ENCODE results near the gene CAPN10. TPM values are rescaled to one million over a fixed set of nuclear protein-coding genes. Genes with fewer than 3 reads are reported as not detected.

The CAPN10 gene
- total RNA-seq, 1 experiment from 2014 or later = 61.3 TPM

- TF ChIP-seq HMGA2 (CRISPR knock-in tag; IDR thresholded peaks at IDR 0.05) (no peak), PRDM15 (CRISPR knock-in tag; IDR thresholded peaks at IDR 0.05) (no peak)
These were observed 51.4 kb downstream of the CAPN10 start (continued) for GRCh38 chr2:240637901-240638345.

GRCh38 chr2:240638512-240639160 lies 52.1 kb downstream of the CAPN10 start:
- TF ChIP-seq NFYB (CRISPR knock-in tag; conservative IDR thresholded peaks at IDR 0.05; ENCODE audit: low read depth) (no peak), JUN (CRISPR knock-in tag; IDR thresholded peaks at IDR 0.05) (no peak)
- no peaks in the 10 kb centered on the region for H3K4me1 Mint-ChIP-seq
- peaks cover 5% of the 10 kb centered on the region; the same call in 1 of the 2 replicates for H3K27me3 Mint-ChIP-seq (ENCODE audit: low read depth)
- H3K27ac Mint-ChIP-seq = no peak overlapping the region
- POLR2A ChIA-PET = no interaction called here
- no peak for ATAC-seq
- CTCF ChIA-PET = no interaction called here
- no peak for DNase-seq (ENCODE audit: low spot score)
- H3K36me3 Mint-ChIP-seq = peaks cover 12% of the 10 kb centered on the region
- peaks cover 20% of the 10 kb centered on the region for H3K9me3 Mint-ChIP-seq
- no peak overlapping the region for H3K4me3 Mint-ChIP-seq

GRCh38 chr2:240639566-240639965 lies 53.0 kb downstream of the CAPN10 start:
- Mint-ChIP-seq H3K9me3 (peaks cover 11% of the 10 kb centered on the region), H3K4me1 (no peaks in the 10 kb centered on the region), H3K27me3 (ENCODE audit: low read depth) (peaks cover 3% of the 10 kb centered on the region; the same call in 1 of the 2 replicates), H3K4me3 (no peak overlapping the region), H3K36me3 (peaks cover 5% of the 10 kb centered on the region), H3K27ac (no peak overlapping the region)
- ATAC-seq (no peak), DNase-seq (ENCODE audit: low spot score) (no peak)
- TF ChIP-seq RORB (CRISPR knock-in tag; IDR thresholded peaks at IDR 0.05) (no peak), HMGA2 (CRISPR knock-in tag; IDR thresholded peaks at IDR 0.05) (no peak), ZNF423 (CRISPR knock-in tag; IDR thresholded peaks at IDR 0.05) (no peak), MLX (CRISPR knock-in tag; IDR thresholded peaks at IDR 0.05) (no peak), ZNF263 (CRISPR knock-in tag; IDR thresholded peaks at IDR 0.05; ENCODE audit: low read depth) (no peak), JUN (CRISPR knock-in tag; IDR thresholded peaks at IDR 0.05) (no peak), ATF3 (CRISPR knock-in tag; conservative IDR thresholded peaks at IDR 0.05) (no peak), ZNF281 (CRISPR knock-in tag; IDR thresholded peaks at IDR 0.05) (no peak), ZNF532 (CRISPR knock-in tag; IDR thresholded peaks at IDR 0.05; ENCODE audit: borderline replicate concordance) (no peak), KAT7 (CRISPR knock-in tag; IDR thresholded peaks at IDR 0.05; ENCODE audit: borderline replicate concordance) (no peak), IRF1 (CRISPR knock-in tag; IDR thresholded peaks at IDR 0.05) (no peak), ATF6 (CRISPR knock-in tag; IDR thresholded peaks at IDR 0.05) (no peak), SOX15 (CRISPR knock-in tag; IDR thresholded peaks at IDR 0.05) (no peak), ZNF121 (CRISPR knock-in tag; IDR thresholded peaks at IDR 0.05) (no peak), TCF7 (CRISPR knock-in tag; IDR thresholded peaks at IDR 0.05; ENCODE audit: low read depth) (no peak), ETV6 (CRISPR knock-in tag; IDR thresholded peaks at IDR 0.05) (no peak)
- ChIA-PET CTCF (no interaction called here), POLR2A (no interaction called here)
